Caco-2 (cell line): ENCODE data around the gene UGT1A8. TPM values are rescaled to one million over a fixed set of nuclear protein-coding genes. Genes with fewer than 3 reads are reported as not detected.

Experiments
- BruUV-seq: library from RNA; stranded (reverse); fragments of 400-500 nt; replicated peaks from 2 replicates; lab custom pipeline; 2021; lab: Mats Ljungman, UMichigan
- CTCF ChIA-PET: fragments of 300-600 bp; sonication (Branson Sonifier 250); formaldehyde crosslinking; loops from one replicate; lab custom pipeline; 2022; ENCODE audit warnings: antibody characterized with exemption; lab: Charles Lee
- POLR2A ChIA-PET: fragments of 300-600 bp; sonication (Branson Sonifier 250); formaldehyde crosslinking; loops from one replicate; lab custom pipeline; 2022; ENCODE audit warnings: antibody characterized with exemption; lab: Charles Lee
- DNase-seq, 2 experiments: peaks; one replicate each; pipeline versions ENCODE4 v3.0.0 to v3.0.0-alpha.2; 2020 to 2022
- H3K27me3 ChIP-seq: replicated peaks from 2 replicates; pipeline ENCODE4 v1.6.0; 2011; ENCODE audit warnings: low read length; ENCODE audit not compliant: control insufficient read depth, insufficient read depth
- H3K36me3 ChIP-seq: 2 replicates; pipeline ENCODE4 v1.5.1; 2011; ENCODE audit warnings: low read length; ENCODE audit not compliant: control insufficient read depth, insufficient read depth
- H3K4me1 ChIP-seq: fragments of 250-450 bp; sonication (Bioruptor Pico); 2 replicates; pipeline ENCODE4 v1.5.1; 2020; ENCODE audit warnings: mild to moderate bottlenecking
- H3K4me3 ChIP-seq: 2 replicates; pipeline ENCODE4 v1.5.1; 2011; ENCODE audit warnings: low read depth, mild to moderate bottlenecking, control low read depth, low read length
- H3K9me3 ChIP-seq: fragments of 250-450 bp; sonication (Bioruptor Pico); 2 replicates; pipeline ENCODE4 v1.5.1; 2020; ENCODE audit warnings: mild to moderate bottlenecking, moderate library complexity
- H3K27ac Mint-ChIP-seq: one replicate; pipeline ENCODE4 v1.8.0; 2022; ENCODE audit warnings: mixed read lengths; ENCODE audit not compliant: unreplicated experiment
- H3K27me3 Mint-ChIP-seq: one replicate; pipeline ENCODE4 v1.8.0; 2022; ENCODE audit warnings: mixed read lengths; ENCODE audit not compliant: insufficient read depth, unreplicated experiment
- H3K36me3 Mint-ChIP-seq: one replicate; pipeline ENCODE4 v1.8.0; 2022; ENCODE audit warnings: mild to moderate bottlenecking, mixed read lengths; ENCODE audit not compliant: insufficient read depth, unreplicated experiment
- H3K4me1 Mint-ChIP-seq: one replicate; pipeline ENCODE4 v1.8.0; 2022; ENCODE audit warnings: low read depth, mixed read lengths; ENCODE audit not compliant: unreplicated experiment
- H3K4me3 Mint-ChIP-seq: one replicate; pipeline ENCODE4 v1.8.0; 2022; ENCODE audit warnings: mild to moderate bottlenecking, moderate library complexity, mixed read lengths; ENCODE audit not compliant: unreplicated experiment
- H3K9me3 Mint-ChIP-seq: one replicate; pipeline ENCODE4 v1.8.0; 2022; ENCODE audit warnings: mixed read lengths; ENCODE audit not compliant: unreplicated experiment
- CTCF ChIP-seq, 2 experiments: fragments of 200-600 bp in 1 of 2; IDR thresholded peaks; 1 replicate in 1 of 2; 2 replicates in 1 of 2; pipeline versions ENCODE4 v1.5.1 to v1.8.0; 2011 to 2022; ENCODE audit warnings: antibody characterized with exemption in 1 of 2, control low read depth in 1 of 2, inconsistent platforms in 1 of 2, low read depth in 1 of 2, low read length in 1 of 2, mild to moderate bottlenecking in 1 of 2, moderate library complexity in 1 of 2; ENCODE audit not compliant: insufficient read depth in 1 of 2, severe bottlenecking in 1 of 2, unreplicated experiment in 1 of 2
- intact Hi-C: fragments of 100-400 bp; cut with micrococcal nuclease; formaldehyde crosslinking; loops from one replicate; pipeline ENCODE4 v1.10.0; 2022; ENCODE audit not compliant: unreplicated experiment
- total RNA-seq: library from RNA; stranded (reverse); gene quantifications from 2 replicates; pipeline ENCODE4 v1.2.3, GENCODE V29; 2022

Gene UGT1A8
- total RNA-seq, 1 experiment from 2014 or later = 0.50 TPM

GRCh38 chr2:233778030-233778429, 160.6 kb downstream of the UGT1A8 start, which contains the start of gene MROH2A:
Gene MROH2A (plus strand): TSS chr2:233778330. CDS start chr2:233779359, 1,029 bp downstream.
- BruUV-seq = no TSS peak
- Mint-ChIP-seq H3K4me3 (no peak within 1 kb of the TSS), H3K36me3 (peaks cover 17% of the 10 kb centered on the region), H3K27me3 (no peaks in the 10 kb centered on the region), H3K4me1 (no peaks in the 10 kb centered on the region), H3K27ac (no peak within 1 kb of the TSS), H3K9me3 (peaks cover 10% of the 10 kb centered on the region)
- no peaks in the 10 kb centered on the region for H3K36me3 ChIP-seq
- no peaks in the 10 kb centered on the region for H3K27me3 ChIP-seq
- no peaks in the 10 kb centered on the region for H3K4me1 ChIP-seq
- TF ChIP-seq CTCF (IDR thresholded peaks at IDR 0.05; ENCODE audit: insufficient read depth in 1 of 2, low read depth in 1 of 2, low read length in 1 of 2, severe bottlenecking in 1 of 2, unreplicated experiment in 1 of 2) = no peak
- ChIA-PET POLR2A (no interaction called here), CTCF (no interaction called here)
- no peak within 1 kb of the TSS for H3K4me3 ChIP-seq
- intact Hi-C loops = no loop called here
- no peak for DNase-seq
- H3K9me3 ChIP-seq = no peaks in the 10 kb centered on the region

- Histone ChIP-seq H3K4me1 (no peaks in the 10 kb centered on the region), H3K27me3 (no peaks in the 10 kb centered on the region), H3K4me3 (no peak overlapping the region), H3K36me3 (no peaks in the 10 kb centered on the region), H3K9me3 (no peaks in the 10 kb centered on the region)
- Mint-ChIP-seq H3K27ac (no peak overlapping the region), H3K27me3 (no peaks in the 10 kb centered on the region), H3K4me3 (no peak overlapping the region), H3K36me3 (peaks cover 17% of the 10 kb centered on the region), H3K4me1 (no peaks in the 10 kb centered on the region), H3K9me3 (peaks cover 10% of the 10 kb centered on the region)
- CTCF ChIA-PET = no interaction called here
- no TSS peak for BruUV-seq
- intact Hi-C loops = no loop called here
- no peak for DNase-seq
- POLR2A ChIA-PET = no interaction called here
- no peak for TF ChIP-seq CTCF (IDR thresholded peaks at IDR 0.05; ENCODE audit: insufficient read depth in 1 of 2, low read depth in 1 of 2, low read length in 1 of 2, severe bottlenecking in 1 of 2, unreplicated experiment in 1 of 2)
Observed at GRCh38 chr2:233779722-233780121, 162.3 kb downstream of the UGT1A8 start.

DNA sequence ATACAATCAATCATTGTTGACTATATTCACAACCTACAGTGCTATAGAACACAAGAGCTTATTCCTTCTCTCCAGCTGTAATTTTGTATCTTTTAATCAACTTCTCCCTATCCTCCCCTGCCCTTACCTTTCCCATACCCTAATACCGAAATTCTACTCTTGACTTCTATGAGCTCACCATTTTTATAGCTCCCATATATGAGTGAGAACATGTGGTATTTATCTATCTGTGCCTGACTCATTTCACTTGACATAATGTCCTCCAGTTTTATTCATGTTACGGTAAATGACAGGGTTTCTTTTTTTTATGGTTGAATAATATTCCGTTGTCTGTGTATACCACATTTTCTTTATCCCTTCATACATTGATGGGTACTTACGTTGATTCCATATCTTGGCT, 163.3 kb downstream of the UGT1A8 start:
- DNase-seq = no peak
- Histone ChIP-seq H3K27me3 (no peaks in the 10 kb centered on the region), H3K36me3 (no peaks in the 10 kb centered on the region), H3K9me3 (no peaks in the 10 kb centered on the region), H3K4me1 (no peaks in the 10 kb centered on the region), H3K4me3 (no peak overlapping the region)
- Mint-ChIP-seq H3K9me3 (peaks cover 5% of the 10 kb centered on the region), H3K4me3 (no peak overlapping the region), H3K4me1 (no peaks in the 10 kb centered on the region), H3K27me3 (no peaks in the 10 kb centered on the region), H3K36me3 (peaks cover 10% of the 10 kb centered on the region), H3K27ac (no peak overlapping the region)
- BruUV-seq = no TSS peak
- TF ChIP-seq CTCF (IDR thresholded peaks at IDR 0.05; ENCODE audit: insufficient read depth in 1 of 2, low read depth in 1 of 2, low read length in 1 of 2, severe bottlenecking in 1 of 2, unreplicated experiment in 1 of 2) = no peak
- CTCF ChIA-PET = no interaction called here
- intact Hi-C loops = no loop called here
- POLR2A ChIA-PET = no interaction called here
